Lung microvascular endothelial cell (primary cell): ENCODE results near the gene BCAS3. TPM values are rescaled to one million over a fixed set of nuclear protein-coding genes. Genes with fewer than 3 reads are reported as not detected.
"Not testable (repeated sequence)": the region's sequence is repeated elsewhere in the genome, so short reads cannot be mapped to it uniquely, and the experiment has no call there.

Source experiments
- DNase-seq, 2 donors: peaks; one replicate each; pipeline versions ENCODE4 v3.0.0 to v3.0.0-alpha.2; 2010; ENCODE audit warnings: low read depth in 2 of 2
- total RNA-seq: library from RNA; depleted of rRNA; stranded (reverse); fragments of >200 nt; gene quantifications from 2 replicates; pipeline ENCODE4 v1.2.1, GENCODE V29; 2014

BCAS3 gene
- total RNA-seq, 1 donor from 2014 or later, result 17.9 TPM

- no peak for DNase-seq
Observed at GRCh38 chr17:61221181-61221580, 543.5 kb downstream of the BCAS3 start.

DNA sequence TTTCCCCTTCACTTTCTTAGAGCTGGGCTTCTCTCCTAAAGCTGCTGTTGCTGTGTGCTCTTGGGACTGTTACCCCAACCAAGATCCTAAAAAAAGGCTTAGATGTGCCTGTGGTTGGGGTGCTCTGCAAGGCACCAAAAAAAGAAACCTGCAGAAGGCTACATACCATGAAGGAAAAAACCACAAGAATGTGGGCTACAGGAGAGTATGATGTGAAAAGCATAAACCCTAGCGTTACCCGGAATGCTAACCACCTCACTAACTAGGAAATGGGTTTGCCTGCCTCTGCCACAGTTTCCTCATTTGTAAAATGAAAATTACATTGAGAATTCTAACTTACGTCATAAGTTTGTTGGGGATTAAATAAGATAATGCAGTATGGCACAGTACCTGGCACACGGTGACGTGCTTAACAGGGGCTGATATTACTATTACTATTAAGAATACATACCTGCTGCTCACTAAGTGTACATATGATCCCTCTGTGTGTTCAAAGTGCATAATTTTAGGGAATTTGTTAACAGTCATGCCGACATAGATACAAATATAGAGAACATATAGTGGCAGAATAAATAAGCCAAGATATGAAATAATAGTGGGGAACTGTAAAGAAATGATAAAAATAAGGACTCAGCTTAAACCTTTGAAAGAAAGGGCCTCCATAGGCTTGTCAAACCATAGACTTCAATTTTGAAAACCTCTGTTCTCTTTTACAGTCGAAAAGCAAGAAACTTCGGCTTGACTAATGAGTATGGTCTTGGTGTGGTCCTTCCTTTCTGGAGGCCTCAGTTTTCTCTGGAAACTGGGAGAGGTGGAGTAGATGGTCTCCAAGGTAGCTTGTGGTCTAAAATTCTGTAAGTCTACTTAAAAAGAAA lies 544.2 kb downstream of the BCAS3 start:
- no peak for DNase-seq

DNA sequence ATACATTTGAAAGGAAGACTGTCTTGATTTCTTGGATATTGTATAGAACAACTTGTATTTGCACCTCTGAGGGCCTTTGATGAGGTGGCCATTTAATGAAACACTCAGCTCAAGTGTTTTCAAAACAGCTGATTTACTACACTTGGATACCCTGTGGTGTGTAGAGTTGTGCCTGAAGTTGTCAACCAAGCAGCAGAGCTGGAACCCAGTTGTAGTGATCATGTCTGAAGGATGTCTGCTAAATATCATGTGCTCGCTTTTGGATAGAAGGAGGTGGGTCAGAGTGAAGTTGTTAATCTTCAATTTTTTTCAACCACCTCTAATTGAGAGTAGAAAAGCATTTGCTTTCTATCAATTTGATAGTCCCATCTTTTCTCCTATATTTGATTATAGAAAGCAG lies 546.1 kb downstream of the BCAS3 start:
- DNase-seq, result no peak

GRCh38 chr17:61225178-61225882 lies 547.7 kb downstream of the BCAS3 start:
- no peak for DNase-seq

- no peak for DNase-seq
Observed at GRCh38 chr17:61227866-61228265, 550.2 kb downstream of the BCAS3 start.

- no peak for DNase-seq
Observed at GRCh38 chr17:61230461-61230860, 552.8 kb downstream of the BCAS3 start.

- no peak for DNase-seq
Observed at GRCh38 chr17:61230972-61231820, 553.5 kb downstream of the BCAS3 start.

GRCh38 chr17:61232871-61233270 lies 555.2 kb downstream of the BCAS3 start:
- DNase-seq, result no peak

- no peak for DNase-seq
Observed at GRCh38 chr17:61233991-61234750, 556.5 kb downstream of the BCAS3 start.

DNA sequence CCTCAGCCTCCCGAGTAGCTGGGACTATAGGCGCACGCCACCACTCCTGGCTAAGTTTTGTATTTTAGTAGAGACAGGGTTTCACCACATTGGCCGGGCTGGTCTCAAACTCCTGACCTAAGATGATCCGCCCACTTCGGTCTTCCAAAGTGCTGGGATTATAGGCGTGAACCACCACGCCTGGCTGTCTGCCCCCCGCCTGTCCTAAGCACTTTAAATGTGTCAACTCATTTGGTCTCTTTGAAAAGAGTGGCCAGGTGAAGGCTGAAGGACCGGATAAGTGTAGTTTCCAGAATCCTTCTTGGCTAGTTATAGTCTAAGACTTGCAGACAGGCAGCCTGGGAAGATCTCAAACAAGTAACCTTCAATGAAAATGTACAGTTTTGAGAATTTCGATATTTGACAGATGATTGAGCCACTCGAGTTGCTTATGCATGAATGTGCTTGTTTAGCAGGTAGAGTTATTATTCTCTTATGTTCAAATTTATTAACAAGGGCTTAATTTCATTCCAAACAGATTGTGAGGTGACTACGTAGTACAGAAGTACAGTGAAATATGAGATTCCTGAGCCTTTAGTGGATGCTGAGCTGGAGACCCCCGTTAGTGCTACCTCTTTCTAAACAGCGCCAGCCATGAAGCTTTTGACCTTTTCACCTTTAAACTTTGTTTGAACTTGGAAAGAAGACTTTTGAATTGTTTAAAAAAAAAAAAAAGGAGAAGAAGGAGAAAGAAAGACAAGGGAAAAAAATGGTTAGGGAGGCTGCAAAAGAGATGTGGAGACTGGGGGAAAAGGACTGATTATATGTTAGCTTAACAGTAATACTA lies 557.6 kb downstream of the BCAS3 start:
- DNase-seq, result no peak

GRCh38 chr17:61235827-61236197 lies 558.2 kb downstream of the BCAS3 start:
- no peak for DNase-seq

DNA sequence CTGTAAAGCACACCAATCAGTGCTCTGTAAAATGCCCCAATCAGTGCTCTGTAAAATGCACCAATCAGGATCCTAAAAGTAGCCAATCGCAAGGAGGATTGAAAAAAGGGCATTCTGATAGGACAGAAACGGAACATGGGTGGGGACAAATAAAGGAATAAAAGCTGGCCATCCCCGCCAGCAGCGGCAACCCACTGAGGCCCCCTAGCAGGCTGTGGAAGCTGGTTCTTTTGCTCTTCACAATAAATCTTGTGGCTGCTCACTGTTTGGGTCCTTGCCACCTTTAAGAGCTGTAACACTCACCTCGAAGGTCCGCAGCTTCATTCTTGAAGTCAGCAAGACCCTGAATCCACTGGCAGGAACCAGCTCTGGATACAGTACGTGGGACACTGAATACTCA lies 559.6 kb downstream of the BCAS3 start:
- DNase-seq, result no peak

DNA sequence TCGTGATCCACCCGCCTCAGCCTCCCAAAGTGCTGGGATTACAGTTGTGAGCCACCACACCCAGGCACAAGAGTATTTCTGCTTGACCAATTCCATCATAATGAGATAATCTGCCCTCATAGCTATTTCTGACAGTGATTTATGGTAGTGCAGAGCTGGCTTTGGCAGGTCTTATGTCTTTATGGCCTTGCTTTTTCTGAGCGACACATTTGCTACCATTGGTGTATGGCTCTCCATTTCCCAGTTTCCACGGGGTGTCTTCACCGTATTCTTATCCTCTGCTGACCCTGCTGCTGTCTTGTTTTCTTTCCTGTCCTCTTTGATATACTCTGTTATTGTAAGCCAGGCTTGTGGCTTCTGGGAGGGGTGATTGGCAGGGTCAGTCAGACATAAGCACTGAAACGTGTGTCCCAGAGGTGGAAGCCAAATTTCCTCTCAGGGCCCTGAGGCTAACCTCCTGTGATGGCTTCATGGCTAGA lies 560.8 kb downstream of the BCAS3 start:
- DNase-seq, result no peak

DNA sequence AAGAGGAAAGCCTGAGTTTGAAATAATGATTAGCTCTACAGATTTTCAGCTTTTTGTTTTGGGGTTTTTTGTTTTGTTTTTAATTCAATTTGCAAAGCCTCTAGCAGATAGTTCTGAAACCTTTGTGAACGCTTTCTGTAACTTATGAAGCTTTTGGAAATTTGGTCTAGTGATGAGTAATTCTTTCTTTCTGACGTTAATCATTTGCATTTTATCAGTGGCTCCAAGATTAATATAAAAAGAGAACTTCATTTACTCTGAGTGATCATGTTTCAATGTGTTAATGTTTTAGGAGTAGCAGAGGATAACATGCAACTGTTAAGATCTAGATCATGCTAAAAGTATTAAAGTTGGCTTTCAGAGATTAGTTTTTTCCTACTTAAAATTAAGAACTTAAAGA lies 561.7 kb downstream of the BCAS3 start:
- no peak for DNase-seq

GRCh38 chr17:61239953-61240352 lies 562.3 kb downstream of the BCAS3 start:
- no peak for DNase-seq

- no peak for DNase-seq
Observed at GRCh38 chr17:61240851-61241468, 563.3 kb downstream of the BCAS3 start.

DNA sequence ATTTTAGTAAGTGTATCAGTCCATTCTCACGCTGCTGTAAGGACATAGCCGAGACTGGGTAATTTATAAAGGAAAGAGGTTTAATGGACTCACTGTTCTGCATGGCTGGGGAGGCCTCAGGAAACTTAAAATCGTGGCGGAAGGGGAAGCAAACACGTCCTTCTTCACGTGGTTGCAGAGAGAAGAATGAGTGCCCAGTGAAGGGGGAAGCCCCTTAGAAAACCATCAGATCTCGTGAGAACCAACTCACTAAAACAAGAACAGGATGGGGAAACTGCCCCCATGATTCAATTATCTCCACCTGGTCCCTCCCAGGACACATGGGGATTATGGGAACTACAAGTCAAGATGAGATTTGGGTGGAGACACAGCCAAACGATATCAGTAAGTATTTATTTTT lies 567.3 kb downstream of the BCAS3 start:
- not testable (repeated sequence) for DNase-seq

DNA sequence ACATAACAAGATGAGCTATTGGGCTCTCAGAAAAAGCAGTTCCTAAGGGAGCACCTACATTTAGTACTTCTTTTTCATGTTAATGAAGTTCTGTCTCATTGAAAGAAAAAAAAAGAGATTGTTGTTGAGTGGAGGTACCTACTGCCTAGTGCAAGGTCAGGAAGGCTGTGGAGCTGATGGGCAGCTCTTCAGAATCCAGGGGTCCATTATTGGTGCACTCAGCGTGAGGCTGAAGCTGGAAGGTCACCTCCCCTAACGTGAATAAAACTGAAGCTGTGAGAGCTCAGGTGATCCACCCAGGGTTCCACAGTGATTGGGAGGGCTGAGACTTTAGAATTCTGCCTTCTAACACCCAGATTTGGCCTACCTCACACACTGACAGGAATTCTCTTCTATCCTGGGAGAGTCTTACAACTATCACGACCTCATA lies 568.1 kb downstream of the BCAS3 start:
- no peak for DNase-seq

GRCh38 chr17:61247439-61247838 lies 569.8 kb downstream of the BCAS3 start:
- no peak for DNase-seq

DNA sequence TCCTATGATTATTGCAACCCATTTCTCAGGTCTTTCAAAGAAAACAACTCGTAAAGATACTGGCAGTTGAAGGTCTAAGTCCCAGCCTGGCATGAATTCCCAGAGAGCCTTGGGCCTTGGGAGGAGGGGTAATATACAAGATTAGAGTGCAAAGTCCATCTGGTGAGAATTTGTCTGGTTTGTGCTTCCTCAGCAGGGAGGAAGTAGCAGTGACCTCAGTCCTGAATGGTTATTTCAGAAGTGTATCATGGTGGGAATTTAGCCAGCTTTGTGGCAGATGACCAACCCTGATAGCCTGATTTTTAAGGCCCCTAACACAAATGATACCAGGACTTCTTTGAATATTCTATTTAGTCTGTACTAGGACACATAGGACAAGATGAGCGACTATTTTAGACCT lies 570.7 kb downstream of the BCAS3 start:
- DNase-seq, result peak in 1 of 2 donors; percentile 48
